Ammon's horn (tissue), 1 donor: ENCODE results near the gene SPDYE2B.
"Not testable (repeated sequence)": the region's sequence is repeated elsewhere in the genome, so short reads cannot be mapped to it uniquely, and the experiment has no call there.

Source experiments
- DNase-seq: peaks from one replicate; pipeline ENCODE4 v3.0.0-alpha.2; 2016; ENCODE audit warnings: low spot score

The SPDYE2B gene

GRCh38 chr7:102643404-102643803 lies 6.7 kb upstream of the SPDYE2B start:
- not testable (repeated sequence) for DNase-seq

- DNase-seq = not testable (repeated sequence)
Measured at GRCh38 chr7:102647813-102648212, 2.3 kb upstream of the SPDYE2B start.

GRCh38 chr7:102664765-102665164 lies 14.6 kb downstream of the SPDYE2B start:
- not testable (repeated sequence) for DNase-seq

GRCh38 chr7:102666850-102667249 lies 16.7 kb downstream of the SPDYE2B start:
- not testable (repeated sequence) for DNase-seq

GRCh38 chr7:102667523-102667922 lies 17.4 kb downstream of the SPDYE2B start:
- not testable (repeated sequence) for DNase-seq

GRCh38 chr7:102671166-102671955 lies 21.2 kb downstream of the SPDYE2B start, which contains the start of gene POLR2J2:
TSS of gene POLR2J2 (minus strand) at chr7:102671663. CDS start at chr7:102671601, 62 bp downstream.
- not testable (repeated sequence) for DNase-seq

GRCh38 chr7:102671956-102672307 lies 21.8 kb downstream of the SPDYE2B start:
- DNase-seq = not testable (repeated sequence)

GRCh38 chr7:102673447-102674067 lies 23.4 kb downstream of the SPDYE2B start:
- DNase-seq = not testable (repeated sequence)

GRCh38 chr7:102675545-102675944 lies 25.4 kb downstream of the SPDYE2B start:
- not testable (repeated sequence) for DNase-seq

- not testable (repeated sequence) for DNase-seq
Measured at GRCh38 chr7:102680780-102681179, 30.7 kb downstream of the SPDYE2B start.

GRCh38 chr7:102682560-102682959 lies 32.4 kb downstream of the SPDYE2B start:
- not testable (repeated sequence) for DNase-seq

- not testable (repeated sequence) for DNase-seq
Measured at GRCh38 chr7:102688299-102689036, 38.3 kb downstream of the SPDYE2B start.

GRCh38 chr7:102689436-102690282 lies 39.5 kb downstream of the SPDYE2B start:
- not testable (repeated sequence) for DNase-seq

- not testable (repeated sequence) for DNase-seq
Measured at GRCh38 chr7:102690602-102691001, 40.5 kb downstream of the SPDYE2B start.

GRCh38 chr7:102694008-102694407 lies 43.9 kb downstream of the SPDYE2B start:
- DNase-seq = not testable (repeated sequence)

- not testable (repeated sequence) for DNase-seq
Measured at GRCh38 chr7:102695033-102695552, 45.0 kb downstream of the SPDYE2B start.

- DNase-seq = not testable (repeated sequence)
Measured at GRCh38 chr7:102696009-102696408, 45.9 kb downstream of the SPDYE2B start.

- DNase-seq = not testable (repeated sequence)
Measured at GRCh38 chr7:102697642-102698512, 47.8 kb downstream of the SPDYE2B start.

- not testable (repeated sequence) for DNase-seq
Measured at GRCh38 chr7:102698962-102699750, 49.0 kb downstream of the SPDYE2B start.
